NCI-H2227 treated with DMSO at 0.1 percent for 48 hours (cell line): ENCODE data around the gene EFL1.
"Not testable (repeated sequence)": the region's sequence is repeated elsewhere in the genome, so short reads cannot be mapped to it uniquely, and the experiment has no call there.

Experiments used
- DNase-seq: peaks from one replicate; lab custom pipeline; 2025; lab: John Stamatoyannopoulos, UW

The EFL1 gene

GRCh38 chr15:82197733-82198594 lies 64.6 kb downstream of the EFL1 start:
- peak; percentile 45 for DNase-seq

GRCh38 chr15:82196353-82196752 lies 66.2 kb downstream of the EFL1 start:
- no peak for DNase-seq

GRCh38 chr15:82195818-82196217 lies 66.7 kb downstream of the EFL1 start:
- DNase-seq = not testable (repeated sequence)

- DNase-seq = not testable (repeated sequence)
Observed at GRCh38 chr15:82194488-82194887, 68.0 kb downstream of the EFL1 start.

GRCh38 chr15:82193435-82193834 lies 69.1 kb downstream of the EFL1 start:
- not testable (repeated sequence) for DNase-seq

- not testable (repeated sequence) for DNase-seq
Observed at GRCh38 chr15:82192394-82192793, 70.1 kb downstream of the EFL1 start.

- no peak for DNase-seq
Observed at GRCh38 chr15:82186719-82187406, 75.7 kb downstream of the EFL1 start.

GRCh38 chr15:82186161-82186560 lies 76.4 kb downstream of the EFL1 start:
- DNase-seq = no peak

- DNase-seq = no peak
Observed at GRCh38 chr15:82184776-82185175, 77.8 kb downstream of the EFL1 start.

GRCh38 chr15:82184355-82184754 lies 78.2 kb downstream of the EFL1 start:
- no peak for DNase-seq

- no peak for DNase-seq
Observed at GRCh38 chr15:82183121-82184031, 79.2 kb downstream of the EFL1 start.

- no peak for DNase-seq
Observed at GRCh38 chr15:82181371-82181770, 81.2 kb downstream of the EFL1 start.

GRCh38 chr15:82178061-82178460 lies 84.5 kb downstream of the EFL1 start:
- DNase-seq = no peak

GRCh38 chr15:82177291-82178010 lies 85.1 kb downstream of the EFL1 start:
- DNase-seq = no peak

- no peak for DNase-seq
Observed at GRCh38 chr15:82176542-82176941, 86.0 kb downstream of the EFL1 start.

- DNase-seq = no peak
Observed at GRCh38 chr15:82174471-82175235, 87.9 kb downstream of the EFL1 start.

- DNase-seq = no peak
Observed at GRCh38 chr15:82173108-82173507, 89.4 kb downstream of the EFL1 start.

GRCh38 chr15:82172506-82172905 lies 90.0 kb downstream of the EFL1 start:
- no peak for DNase-seq

- no peak for DNase-seq
Observed at GRCh38 chr15:82168757-82169156, 93.8 kb downstream of the EFL1 start.

- no peak for DNase-seq
Observed at GRCh38 chr15:82168296-82168695, 94.2 kb downstream of the EFL1 start.

GRCh38 chr15:82165948-82166376 lies 96.6 kb downstream of the EFL1 start:
- no peak for DNase-seq
